GM12878 (cell line): ENCODE results near the gene ADAMTSL1. TPM values are rescaled to one million over a fixed set of nuclear protein-coding genes. Genes with fewer than 3 reads are reported as not detected.

Experiments
- ATAC-seq: fragments of 200-7000 bp; cut with Tn5 transposase; 3 replicates; pipeline ENCODE4 v1.9.1; 2020; ENCODE audit warnings: mild to moderate bottlenecking, moderate library complexity
- BruUV-seq: library from RNA; stranded (reverse); fragments of 400-500 nt; replicated peaks from 2 replicates; lab custom pipeline; 2021; lab: Mats Ljungman, UMichigan
- CTCF ChIA-PET: fragments of 300-600 bp; sonication (Branson Sonifier 250); formaldehyde crosslinking; extraction: SDS; loops from one replicate; lab custom pipeline; 2021; ENCODE audit warnings: inconsistent platforms; lab: Yijun Ruan, JAX
- POLR2A ChIA-PET: fragments of 350-600 bp; formaldehyde crosslinking; extraction: SDS; loops from one replicate; lab custom pipeline; 2021; ENCODE audit warnings: inconsistent platforms; lab: Charles Lee
- RAD21 ChIA-PET: fragments of 300-600 bp; sonication (Branson Sonifier 250); formaldehyde crosslinking; loops from one replicate; lab custom pipeline; 2023; ENCODE audit warnings: antibody characterized with exemption; ENCODE audit not compliant: unreplicated experiment; lab: Charles Lee
- SMC1A ChIA-PET: fragments of 300-600 bp; sonication (Branson Sonifier 250); formaldehyde crosslinking; loops from one replicate; lab custom pipeline; 2023; ENCODE audit not compliant: unreplicated experiment, uncharacterized antibody; lab: Charles Lee
- DNase-seq: peaks from one replicate; pipeline ENCODE4 v3.0.0-alpha.2; 2011; ENCODE audit warnings: low read depth, low spot score
- FAIRE-seq: peaks from 3 replicates; lab custom pipeline; 2011; peaks lifted over from hg19 to GRCh38; lab: Jason Lieb, UNC
- H2AFZ ChIP-seq: 2 replicates; pipeline ENCODE4 v1.6.0; 2011; ENCODE audit warnings: low read depth, low read length, control low read depth; ENCODE audit not compliant: control insufficient read depth
- H3K27ac ChIP-seq: 2 replicates; pipeline ENCODE4 v1.5.1; 2011; ENCODE audit warnings: control low read depth; ENCODE audit not compliant: control insufficient read depth, insufficient read depth
- H3K27me3 ChIP-seq, 2 experiments: replicated peaks in 1 of 2; 2 replicates each; pipeline versions ENCODE4 v1.6.0 to v1.6.1; 2011; ENCODE audit warnings: low read length in 1 of 2; ENCODE audit not compliant: control insufficient read depth in 2 of 2, insufficient read depth in 2 of 2
- H3K36me3 ChIP-seq, 2 experiments: 2 replicates each; pipeline ENCODE4 v1.5.1; 2011; ENCODE audit warnings: low read length in 1 of 2; ENCODE audit not compliant: control insufficient read depth in 2 of 2, insufficient read depth in 2 of 2
- H3K4me1 ChIP-seq: 2 replicates; pipeline ENCODE4 v1.6.1; 2011; ENCODE audit warnings: mild to moderate bottlenecking, low read length, moderate library complexity, mixed read lengths; ENCODE audit not compliant: control insufficient read depth, insufficient read depth
- H3K4me2 ChIP-seq: 2 replicates; pipeline ENCODE4 v1.6.0; 2011; ENCODE audit warnings: control low read depth; ENCODE audit not compliant: control insufficient read depth, insufficient read depth
- H3K4me3 ChIP-seq: fragments of 200-600 bp; sonication (generic); 2 replicates; pipeline ENCODE4 v1.5.1; 2016
- H3K79me2 ChIP-seq: 2 replicates; pipeline ENCODE4 v1.6.0; 2011; ENCODE audit warnings: low read length; ENCODE audit not compliant: control insufficient read depth, insufficient read depth
- H3K9ac ChIP-seq: 2 replicates; pipeline ENCODE4 v1.8.0; 2011; ENCODE audit warnings: low read length, control low read depth, mixed read lengths; ENCODE audit not compliant: control insufficient read depth, insufficient read depth
- H3K9me3 ChIP-seq: replicated peaks from 3 replicates; pipeline ENCODE4 v1.5.1; 2011; ENCODE audit warnings: mild to moderate bottlenecking, low read length; ENCODE audit not compliant: control insufficient read depth, insufficient read depth
- H4K20me1 ChIP-seq: 2 replicates; pipeline ENCODE4 v1.6.0; 2011; ENCODE audit not compliant: control insufficient read depth, insufficient read depth
- ATF7 ChIP-seq: fragments of 450-650 bp; IDR thresholded peaks from 2 replicates; pipeline ENCODE4 v1.6.1; 2016; ENCODE audit warnings: low read depth, mild to moderate bottlenecking
- CBX5 ChIP-seq: sonication (generic); IDR thresholded peaks from 2 replicates; pipeline ENCODE4 v1.6.1; 2016; ENCODE audit warnings: low read depth, moderate library complexity, mild to moderate bottlenecking, inconsistent platforms
- CREB1 ChIP-seq: IDR thresholded peaks from 2 replicates; pipeline ENCODE4 v1.6.1; 2012; ENCODE audit warnings: low read depth, mild to moderate bottlenecking, inconsistent platforms
- ESRRA ChIP-seq: IDR thresholded peaks from 2 replicates; pipeline ENCODE4 v1.6.1; 2012; ENCODE audit warnings: mild to moderate bottlenecking, low read length, improper control_type of control experiment
- HDGF ChIP-seq: fragments of 450-650 bp; IDR thresholded peaks from 2 replicates; pipeline ENCODE4 v1.6.1; 2016; ENCODE audit warnings: antibody characterized with exemption
- JUND ChIP-seq: IDR thresholded peaks from 2 replicates; pipeline ENCODE4 v1.6.1; 2012; ENCODE audit warnings: low read depth, mild to moderate bottlenecking, low read length, improper control_type of control experiment, moderate library complexity
- MYC ChIP-seq: IDR thresholded peaks from 2 replicates; pipeline ENCODE4 v1.6.1; 2011; ENCODE audit warnings: mild to moderate bottlenecking, low read length, moderate library complexity, inconsistent platforms; ENCODE audit not compliant: insufficient read depth, insufficient replicate concordance, insufficient read length, severe bottlenecking
- POLR2A ChIP-seq: IDR thresholded peaks from 2 replicates; pipeline ENCODE4 v1.6.1; 2011; ENCODE audit warnings: low read depth, mild to moderate bottlenecking, low read length
- RELA ChIP-seq: fragments of 450-650 bp; IDR thresholded peaks from 2 replicates; pipeline ENCODE4 v1.8.0; 2014; ENCODE audit warnings: borderline replicate concordance; ENCODE audit not compliant: partially characterized antibody
- RFX5 ChIP-seq: IDR thresholded peaks from 2 replicates; pipeline ENCODE4 v1.6.1; 2011; ENCODE audit warnings: low read depth, low read length, improper control_type of control experiment
- SMAD1 ChIP-seq: fragments of 450-650 bp; IDR thresholded peaks from 2 replicates; pipeline ENCODE4 v1.6.1; 2018; ENCODE audit warnings: mild to moderate bottlenecking, low read depth; ENCODE audit not compliant: partially characterized antibody
- ZZZ3 ChIP-seq: IDR thresholded peaks from 2 replicates; pipeline ENCODE4 v1.6.1; 2011; ENCODE audit warnings: low read depth; ENCODE audit not compliant: control insufficient read depth, insufficient read length
- WGBS: methylation state at CpG from one replicate; pipeline ENCODE4 v1.1.6; 2016; ENCODE audit warnings: low lambda C conversion rate; ENCODE audit not compliant: insufficient replicate concordance, insufficient coverage; ENCODE audit errors: missing lambda C conversion rate; 5-methylcytosine and 5-hydroxymethylcytosine counted together
- in situ Hi-C: fragments of 300-500 bp; cut with MboI; formaldehyde crosslinking; loops from 9 replicates; pipeline ENCODE4 v1.14.3; 2018; ENCODE audit warnings: mixed read lengths
- intact Hi-C: fragments of 100-400 bp; cut with micrococcal nuclease; formaldehyde crosslinking; loops from one replicate; pipeline ENCODE4 v1.14.2; 2022; ENCODE audit not compliant: unreplicated experiment
- polyA plus RNA-seq, 11 experiments: library from polyadenylated mRNA; depleted of rRNA in 4 of 11; unstranded in 6 of 11; stranded (reverse) in 5 of 11; fragments of >200 nt; fragmentation: Nextera tagmentation in 4 of 11; fragmentation: Illumina TruSeq in 1 of 11; extraction: Ambion mirVana in 4 of 11; extraction: Trizol in 1 of 11; gene quantifications; 1 replicate in 1 of 11; 2 replicates in 10 of 11; pipeline versions ENCODE4 v1.2.1 to v1.2.3, GENCODE V29; 2011 to 2016; ENCODE audit warnings: inconsistent platforms in 2 of 11, missing spikeins in 2 of 11, low read depth in 1 of 11
- total RNA-seq, 4 experiments: library from RNA; depleted of rRNA in 3 of 4; stranded (reverse); fragments of >200 nt in 3 of 4; fragmentation: Illumina TruSeq in 1 of 4; extraction: Trizol in 1 of 4; gene quantifications; 2 replicates each; pipeline versions ENCODE4 v1.2.1 to v1.2.3, GENCODE V29; 2013 to 2021
- TF ChIP-seq, protein P1 (sequence below): fragments of 450-650 bp; IDR thresholded peaks from 2 replicates; pipeline ENCODE4 v1.6.1; 2016; ENCODE audit warnings: mild to moderate bottlenecking

Gene ADAMTSL1
- total and polyA plus RNA-seq, 10 of the 15 experiments (the other 5 are each of a cell fraction or from before 2014, with no cell fraction given), result 0.01 to 0.10 (median 0.07) TPM; not detected in 6

- POLR2A ChIA-PET, result no interaction called here
- H3K9me3 ChIP-seq, result no peaks in the 10 kb centered on the region
- BruUV-seq, result no TSS peak
- no peaks in the 10 kb centered on the region for H3K79me2 ChIP-seq
- CTCF ChIA-PET, result interaction anchor here (1.0 kb wide), 1 partner anchor 203 kb away, joined by 3 read pairs; no protein-coding TSS in a partner anchor
- no peak overlapping the region for H3K27ac ChIP-seq
- no peak for TF ChIP-seq ZZZ3
- TF ChIP-seq, protein P1, sequence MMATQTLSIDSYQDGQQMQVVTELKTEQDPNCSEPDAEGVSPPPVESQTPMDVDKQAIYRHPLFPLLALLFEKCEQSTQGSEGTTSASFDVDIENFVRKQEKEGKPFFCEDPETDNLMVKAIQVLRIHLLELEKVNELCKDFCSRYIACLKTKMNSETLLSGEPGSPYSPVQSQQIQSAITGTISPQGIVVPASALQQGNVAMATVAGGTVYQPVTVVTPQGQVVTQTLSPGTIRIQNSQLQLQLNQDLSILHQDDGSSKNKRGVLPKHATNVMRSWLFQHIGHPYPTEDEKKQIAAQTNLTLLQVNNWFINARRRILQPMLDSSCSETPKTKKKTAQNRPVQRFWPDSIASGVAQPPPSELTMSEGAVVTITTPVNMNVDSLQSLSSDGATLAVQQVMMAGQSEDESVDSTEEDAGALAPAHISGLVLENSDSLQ, result no peak
- TF ChIP-seq RELA, result no peak
- no peak for TF ChIP-seq CREB1
- TF ChIP-seq HDGF, result no peak
- no peak for TF ChIP-seq CBX5
- TF ChIP-seq JUND, result no peak
- no peak for TF ChIP-seq ATF7
- no peak for TF ChIP-seq POLR2A
- no peak for TF ChIP-seq ESRRA
- no peak for TF ChIP-seq SMAD1
- TF ChIP-seq MYC, result no peak
- TF ChIP-seq RFX5, result no peak
- no peak overlapping the region for H3K4me3 ChIP-seq
- SMC1A ChIA-PET, result no interaction called here
- FAIRE-seq (no peak), ATAC-seq (no peak), DNase-seq (no peak)
- RAD21 ChIA-PET, result no interaction called here
- no peak overlapping the region for H2AFZ ChIP-seq
- intact Hi-C loops, result loop anchor here (10.0 kb wide), 2 partner anchors 199 to 571 kb away; no protein-coding TSS in a partner anchor
- no peaks in the 10 kb centered on the region for H3K4me1 ChIP-seq
- WGBS, result 62% methylated on average over 3 of the region's 3 CpGs
- in situ Hi-C loops, result no loop called here
- H3K36me3 ChIP-seq, result no peaks in the 10 kb centered on the region
- H4K20me1 ChIP-seq, result no peaks in the 10 kb centered on the region
- H3K4me2 ChIP-seq, result no peak overlapping the region
- H3K27me3 ChIP-seq, result no peaks in the 10 kb centered on the region; a peak in 2 of 4 replicates
- no peak overlapping the region for H3K9ac ChIP-seq
Observed at GRCh38 chr9:18825656-18826170, 351.8 kb downstream of the ADAMTSL1 start.
